Measurements from ENCODE around the gene HIVEP2.
A peak's percentile ranks its signal among the peaks of the same experiment; 100 is the strongest.

The HIVEP2 gene

DNA sequence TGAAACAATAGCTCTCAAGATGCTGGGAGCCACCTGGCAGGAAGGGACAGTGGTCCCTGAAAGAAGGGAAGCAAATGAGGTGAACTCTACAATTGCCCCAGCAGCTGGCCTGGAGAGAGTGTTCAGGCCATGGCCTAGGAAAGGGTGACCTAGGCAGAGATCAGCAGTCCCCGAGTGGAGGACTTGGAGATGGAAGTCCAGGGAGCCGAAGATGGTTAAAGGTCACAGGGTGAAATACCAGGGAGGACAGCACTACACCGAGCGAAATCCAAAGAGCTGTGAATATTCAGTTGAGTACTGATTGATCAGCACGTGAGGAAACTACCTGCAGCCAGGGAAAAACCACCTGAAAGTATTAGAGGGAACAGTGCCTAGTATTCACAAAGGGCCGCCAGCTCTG, 133.1 kb downstream of the HIVEP2 start:
- no peak for DNase-seq

- DNase-seq = no peak
Observed at GRCh38 chr6:142810952-142811514, 133.9 kb downstream of the HIVEP2 start.

- no peak for DNase-seq
Observed at GRCh38 chr6:142809947-142810346, 135.0 kb downstream of the HIVEP2 start.

- no peak for DNase-seq
Observed at GRCh38 chr6:142808405-142809061, 136.4 kb downstream of the HIVEP2 start.

DNA sequence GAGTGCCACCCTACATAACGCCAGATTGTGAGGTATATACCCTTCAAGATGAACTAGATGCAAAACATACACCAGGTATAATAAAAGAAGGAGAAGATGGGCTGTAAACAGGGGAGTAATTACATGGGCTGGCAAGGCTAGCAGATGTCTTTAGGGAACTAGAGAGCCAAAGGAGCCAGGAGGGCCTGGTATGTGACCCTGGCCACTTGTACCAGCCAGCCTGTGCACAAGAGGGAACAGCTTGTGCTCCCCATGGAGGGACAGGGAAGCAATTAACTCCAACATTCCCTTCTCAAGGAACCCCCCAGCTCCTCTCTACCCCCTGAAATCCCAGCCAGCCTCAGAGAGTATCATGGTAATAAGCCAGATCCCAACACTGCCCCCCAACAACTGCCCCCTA, 139.9 kb downstream of the HIVEP2 start:
- DNase-seq = no peak

GRCh38 chr6:142804490-142804889, 140.5 kb downstream of the HIVEP2 start:
- DNase-seq = no peak

- no peak for DNase-seq
Observed at GRCh38 chr6:142803495-142804058, 141.4 kb downstream of the HIVEP2 start.

GRCh38 chr6:142803032-142803431, 141.9 kb downstream of the HIVEP2 start:
- no peak for DNase-seq

GRCh38 chr6:142802124-142802523, 142.9 kb downstream of the HIVEP2 start:
- DNase-seq = no peak

DNA sequence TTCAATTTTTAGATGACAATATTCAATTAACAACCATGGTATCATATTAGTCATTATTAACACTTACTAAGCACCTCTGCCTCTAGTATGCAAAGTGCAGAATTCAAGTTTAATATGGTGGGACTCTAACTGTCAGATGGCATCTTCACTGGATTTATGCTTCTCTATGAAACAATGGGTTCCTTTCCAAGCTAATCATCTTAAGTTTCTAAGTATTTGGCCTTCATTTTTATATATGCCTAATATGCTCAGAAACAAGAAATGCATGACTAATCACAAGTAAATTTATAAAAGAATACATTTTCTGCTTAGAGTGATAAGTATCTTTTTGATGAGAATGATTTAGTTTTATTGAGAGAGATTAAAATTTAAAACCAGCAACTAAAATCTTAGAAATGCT, 144.7 kb downstream of the HIVEP2 start:
- no peak for DNase-seq

- no peak for DNase-seq
Observed at GRCh38 chr6:142799639-142800038, 145.3 kb downstream of the HIVEP2 start.

DNA sequence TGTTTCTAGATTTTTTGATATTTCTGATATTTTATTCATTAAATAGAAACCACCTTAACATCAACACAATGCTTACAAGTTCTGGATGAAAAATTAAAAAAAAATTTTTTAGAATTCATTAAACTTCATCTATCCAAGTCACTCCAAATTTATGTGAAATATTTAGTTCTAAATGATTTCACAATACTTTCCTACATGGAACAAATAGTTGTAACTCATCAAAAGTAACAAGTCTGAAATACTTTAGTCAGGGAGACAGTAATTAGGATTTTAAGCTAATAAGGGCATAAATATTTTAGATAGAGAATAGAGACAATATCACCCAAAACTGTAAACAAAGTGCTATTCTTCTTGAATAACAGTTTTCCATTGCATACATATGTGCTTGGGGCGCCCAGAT, 147.8 kb downstream of the HIVEP2 start:
- DNase-seq = no peak

GRCh38 chr6:142796571-142796970, 148.4 kb downstream of the HIVEP2 start:
- DNase-seq = peak; percentile 61

GRCh38 chr6:142796024-142796423, 149.0 kb downstream of the HIVEP2 start:
- DNase-seq = no peak

GRCh38 chr6:142794424-142794823, 150.6 kb downstream of the HIVEP2 start:
- DNase-seq = no peak

- no peak for DNase-seq
Observed at GRCh38 chr6:142790257-142790656, 154.7 kb downstream of the HIVEP2 start.

DNA sequence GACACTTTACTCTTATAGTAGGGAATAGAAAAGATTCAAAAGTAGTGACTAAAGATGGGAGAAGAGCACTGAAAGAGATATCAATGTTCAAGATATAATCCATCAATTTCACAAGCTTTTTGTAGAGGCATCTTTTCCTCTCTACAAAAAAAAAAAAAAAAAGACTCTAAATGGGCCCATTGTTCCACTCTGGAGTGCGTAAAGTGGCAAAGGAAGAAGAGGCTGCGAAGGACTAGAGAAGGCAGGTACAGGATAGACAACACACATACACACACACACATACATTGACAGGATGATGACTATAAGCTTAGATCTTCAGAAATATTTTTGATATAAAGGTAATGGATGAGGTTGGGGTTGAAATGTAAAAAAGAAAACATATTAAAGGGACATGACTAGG, 157.6 kb downstream of the HIVEP2 start:
- no peak for DNase-seq

- no peak for DNase-seq
Observed at GRCh38 chr6:142786476-142786875, 158.5 kb downstream of the HIVEP2 start.

- no peak for DNase-seq
Observed at GRCh38 chr6:142784344-142784743, 160.6 kb downstream of the HIVEP2 start.

DNA sequence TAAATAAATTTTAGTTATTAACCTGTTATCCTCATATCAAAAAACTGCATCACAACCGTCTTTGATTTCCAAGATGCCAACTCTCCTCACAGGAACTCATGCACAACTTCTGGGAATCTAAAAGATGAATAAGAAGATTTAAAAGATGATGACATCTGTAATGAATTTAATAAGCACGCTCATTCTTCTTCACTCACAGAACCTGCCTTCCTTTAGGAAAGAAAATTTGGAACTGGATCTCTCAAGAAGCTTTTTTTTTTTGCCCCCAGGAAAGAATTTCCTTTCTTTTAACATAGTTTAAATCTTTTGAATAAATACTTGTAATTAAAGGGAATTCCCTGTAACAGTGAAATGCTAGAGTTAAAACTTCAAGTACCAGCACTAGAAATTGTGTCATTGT, 161.5 kb downstream of the HIVEP2 start:
- DNase-seq = no peak

DNA sequence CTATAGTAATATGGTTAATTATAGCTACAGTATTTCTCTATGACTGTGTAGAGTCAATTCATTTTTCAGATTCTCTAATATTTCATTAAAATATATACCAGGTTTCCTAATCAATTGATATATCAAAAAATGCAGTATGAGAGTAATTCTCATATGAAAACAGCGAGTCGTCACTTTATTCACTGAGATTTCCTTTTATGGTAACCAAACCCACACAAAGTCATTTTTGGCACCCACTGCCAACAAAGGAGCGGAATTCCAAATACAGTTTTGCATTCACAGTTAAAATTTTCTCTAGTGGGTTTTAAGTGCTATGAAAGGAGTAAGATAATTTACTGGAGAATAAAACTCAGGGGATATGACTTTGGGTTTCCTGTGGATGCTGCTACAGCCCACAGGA, 163.8 kb downstream of the HIVEP2 start:
- no peak for DNase-seq

DNA sequence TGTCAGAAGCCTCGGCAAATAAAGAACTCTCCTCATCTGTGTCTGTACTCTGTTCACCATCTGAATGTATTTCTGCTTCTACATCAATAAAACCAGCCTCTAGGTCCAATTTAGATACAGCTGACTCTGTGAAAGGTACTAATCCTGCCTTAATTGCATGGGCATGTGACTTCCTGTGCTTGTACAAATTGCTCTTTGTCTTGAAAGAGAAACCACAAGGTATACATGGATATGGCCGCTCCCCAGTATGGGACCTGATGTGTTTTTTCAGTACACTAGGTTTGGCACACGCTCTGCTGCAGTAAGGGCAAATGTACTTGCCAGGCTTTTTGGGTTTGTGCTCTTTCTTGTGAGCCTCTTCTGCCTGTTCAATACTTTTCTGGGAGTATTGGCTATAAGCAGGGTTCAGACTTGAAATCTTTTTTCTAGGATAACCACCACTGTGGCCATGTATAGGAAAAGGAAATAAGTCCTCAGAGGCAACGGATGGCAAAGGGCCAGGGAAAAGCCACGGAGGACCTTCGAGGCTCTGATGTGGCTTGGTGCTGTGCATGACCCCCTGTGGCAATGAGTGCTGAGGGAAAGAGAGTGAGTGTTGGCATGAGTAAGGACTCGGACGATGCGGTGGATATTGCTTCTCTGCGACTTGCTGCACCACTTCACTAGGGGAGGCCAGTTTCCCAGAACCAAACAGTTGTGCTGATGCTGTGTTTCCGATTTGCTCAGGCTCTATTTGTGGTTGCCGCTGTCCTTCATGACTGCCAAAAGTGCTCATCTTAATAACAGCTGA, 170.9 kb downstream of the HIVEP2 start:
- DNase-seq = no peak

GRCh38 chr6:142773324-142773723, 171.7 kb downstream of the HIVEP2 start:
- DNase-seq = no peak

DNA sequence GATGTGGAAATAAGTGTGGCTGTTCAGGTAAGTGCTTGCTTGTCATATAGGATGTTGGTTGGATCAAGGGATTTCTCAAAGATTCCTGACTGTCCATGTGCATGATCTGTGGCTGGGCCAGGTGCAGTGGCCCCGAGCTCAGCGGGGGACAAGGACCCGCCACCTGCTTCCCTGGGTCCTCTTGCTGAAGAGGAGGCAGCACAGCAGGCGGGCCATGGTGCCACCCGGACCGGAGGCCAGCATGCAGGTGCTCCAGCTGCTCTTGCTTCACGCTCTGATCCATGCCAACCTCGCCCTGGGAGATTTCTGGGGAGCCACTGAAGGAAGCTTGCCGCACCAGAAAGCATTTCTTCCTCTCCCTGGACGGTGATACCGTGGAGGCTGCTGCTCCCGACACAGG, 173.8 kb downstream of the HIVEP2 start:
- DNase-seq = no peak

Data from NCI-H1105 treated with DMSO at 0.1 percent for 48 hours (cell line).